ENCODE data around the gene NAA80.

- TF ChIP-seq POLR2AphosphoS5 (IDR thresholded peaks at IDR 0.05) (no peak), CTCF (IDR thresholded peaks at IDR 0.05) (no peak), POLR2A (IDR thresholded peaks at IDR 0.05) (no peak)
Observed at GRCh38 chr3:50270422-50271224, 28.6 kb downstream of the NAA80 start.
